Bone marrow (tissue), 2 donors: Measurements from ENCODE around the gene GREB1.

Experiments
- DNase-seq, 2 donors: peaks; one replicate each; lab custom pipeline; 2025; lab: John Stamatoyannopoulos, UW

The GREB1 gene

GRCh38 chr2:11562011-11562410 is 28.2 kb downstream of the GREB1 start:
- no peak for DNase-seq

DNA sequence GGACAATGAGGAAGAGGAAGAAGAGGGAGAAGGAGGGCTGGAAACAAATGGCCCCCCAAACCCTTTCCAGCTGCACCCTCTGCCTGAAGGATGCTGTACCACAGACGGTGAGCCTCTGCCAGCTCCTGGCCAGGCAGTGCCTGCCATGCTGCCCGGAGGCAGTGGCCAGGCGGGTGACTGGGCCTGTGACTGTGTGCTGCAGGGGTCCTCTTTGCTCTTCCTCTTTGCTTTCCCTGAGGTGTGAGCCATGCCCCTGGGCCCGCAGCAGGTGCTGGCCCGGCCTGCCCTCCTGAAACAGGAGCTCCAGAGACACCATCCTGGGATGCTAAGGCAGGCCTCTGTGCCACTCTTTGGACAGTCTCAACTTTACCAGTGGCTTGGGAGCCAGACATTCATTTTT is 28.6 kb downstream of the GREB1 start:
- DNase-seq: no peak

GRCh38 chr2:11563784-11564666 is 30.2 kb downstream of the GREB1 start:
- DNase-seq: no peak

DNA sequence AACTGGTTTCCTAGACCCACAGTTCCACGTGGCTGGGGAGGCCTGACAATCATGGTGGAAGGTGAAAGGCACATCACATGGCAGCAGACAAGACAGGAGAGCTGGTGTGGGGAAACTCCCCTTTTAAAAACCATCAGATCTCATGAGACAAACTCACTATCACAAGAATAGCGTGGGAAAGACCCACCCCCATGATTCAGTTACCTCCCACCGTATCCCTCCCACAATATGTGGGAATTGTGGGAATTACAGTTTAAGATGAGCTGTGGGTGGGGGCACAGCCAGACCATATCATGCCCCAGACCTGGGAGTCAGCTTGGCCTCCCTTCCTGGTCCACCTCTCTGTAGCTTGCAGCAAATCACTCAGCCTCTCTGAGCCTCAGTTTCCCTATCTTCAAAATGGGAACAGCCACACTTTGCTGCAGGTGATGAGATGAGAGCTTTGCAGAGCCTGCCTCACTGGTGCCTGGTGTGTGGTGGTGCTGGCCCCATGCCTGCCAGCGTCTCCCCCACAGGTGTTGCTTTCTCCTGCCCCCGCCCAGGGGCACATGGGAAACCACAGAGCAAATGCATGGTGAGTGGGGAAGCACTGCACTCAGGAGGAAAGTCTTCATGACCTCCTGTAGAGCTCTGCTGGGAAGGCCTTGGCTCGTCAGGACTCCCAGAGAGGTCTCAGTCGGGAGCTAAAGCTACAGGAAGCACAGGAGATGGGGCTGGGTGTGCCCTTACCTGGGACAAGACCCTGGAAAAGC is 31.1 kb downstream of the GREB1 start:
- DNase-seq: no peak

DNA sequence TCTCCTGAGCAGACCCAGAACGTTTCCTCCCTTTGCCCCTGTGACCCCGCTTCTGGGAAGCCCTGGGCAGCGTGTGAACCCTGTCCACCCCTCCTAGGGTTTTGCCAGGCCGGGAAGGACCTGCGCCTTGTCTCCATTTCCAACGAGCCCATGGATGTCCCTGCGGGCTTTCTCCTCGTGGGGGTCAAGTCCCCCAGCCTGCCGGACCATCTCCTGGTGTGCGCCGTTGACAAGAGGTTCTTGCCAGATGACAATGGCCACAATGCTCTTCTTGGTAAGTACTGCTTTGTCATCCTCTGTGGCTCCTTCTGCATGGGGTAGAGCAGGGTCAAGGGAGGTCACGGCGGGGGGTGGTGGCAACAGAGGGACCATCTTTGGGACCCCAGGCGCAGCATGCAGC is 32.5 kb downstream of the GREB1 start:
- no peak for DNase-seq

DNA sequence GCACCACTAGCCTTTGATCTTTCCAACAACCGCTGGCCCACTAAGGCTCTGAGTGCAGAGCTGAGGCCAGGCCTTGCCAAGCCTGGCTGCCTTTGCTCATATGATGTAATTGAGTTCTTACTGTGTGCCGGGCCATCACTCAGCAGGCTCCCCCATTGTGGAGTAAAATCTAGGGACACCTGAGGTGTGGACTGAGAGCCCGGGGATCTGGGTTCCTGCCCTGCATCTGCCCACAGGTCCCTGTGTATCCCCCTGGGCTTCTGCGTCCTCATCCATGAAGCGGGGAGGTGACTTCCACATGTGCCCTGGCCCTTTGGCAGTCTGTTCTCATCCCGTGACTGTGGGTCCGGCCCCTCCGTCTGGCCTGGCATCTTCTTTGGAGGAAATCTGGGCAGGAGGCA is 33.8 kb downstream of the GREB1 start:
- no peak for DNase-seq

- DNase-seq: no peak
Observed at GRCh38 chr2:11568436-11568835, 34.6 kb downstream of the GREB1 start.

- no peak for DNase-seq
Observed at GRCh38 chr2:11569636-11570035, 35.8 kb downstream of the GREB1 start.

- no peak for DNase-seq
Observed at GRCh38 chr2:11571170-11571569, 37.3 kb downstream of the GREB1 start.

- no peak for DNase-seq
Observed at GRCh38 chr2:11572996-11573395, 39.2 kb downstream of the GREB1 start.

DNA sequence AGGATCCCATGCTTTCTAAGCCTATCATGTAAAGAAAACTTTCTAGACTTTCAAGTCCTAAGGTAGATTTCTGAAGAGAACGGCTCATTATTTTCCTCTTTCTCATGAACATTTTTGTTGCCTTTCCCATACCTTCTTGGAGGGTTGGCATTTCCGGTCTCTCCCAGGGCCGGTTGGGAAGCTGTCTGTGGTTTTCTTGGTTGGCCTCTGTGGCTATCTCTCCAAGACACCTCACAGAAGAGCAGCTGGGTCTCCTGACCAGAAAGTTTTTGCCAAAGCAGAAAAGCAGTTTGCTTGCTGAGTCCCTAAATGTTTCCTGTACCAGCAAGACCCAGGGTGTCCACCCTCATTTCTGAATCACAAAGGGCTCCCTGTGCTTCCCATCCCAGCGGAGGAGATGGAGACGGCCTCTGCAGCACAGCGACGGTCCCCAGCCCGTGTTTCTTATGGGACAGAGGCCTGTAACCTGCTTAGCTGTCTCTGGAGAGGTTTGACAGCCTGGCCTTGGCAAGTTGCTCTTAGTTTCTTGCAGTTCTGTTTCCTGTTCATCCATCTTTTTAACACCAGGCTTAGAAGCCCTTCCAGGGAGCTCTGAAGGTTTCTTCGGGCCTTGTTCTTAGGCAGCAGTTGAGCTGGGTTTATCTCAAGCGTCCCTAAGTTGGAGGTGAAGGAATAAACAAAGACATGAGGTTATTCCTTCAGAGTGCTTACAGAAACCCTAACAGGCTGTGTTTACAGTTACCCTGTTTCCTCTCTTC is 39.8 kb downstream of the GREB1 start:
- no peak for DNase-seq

DNA sequence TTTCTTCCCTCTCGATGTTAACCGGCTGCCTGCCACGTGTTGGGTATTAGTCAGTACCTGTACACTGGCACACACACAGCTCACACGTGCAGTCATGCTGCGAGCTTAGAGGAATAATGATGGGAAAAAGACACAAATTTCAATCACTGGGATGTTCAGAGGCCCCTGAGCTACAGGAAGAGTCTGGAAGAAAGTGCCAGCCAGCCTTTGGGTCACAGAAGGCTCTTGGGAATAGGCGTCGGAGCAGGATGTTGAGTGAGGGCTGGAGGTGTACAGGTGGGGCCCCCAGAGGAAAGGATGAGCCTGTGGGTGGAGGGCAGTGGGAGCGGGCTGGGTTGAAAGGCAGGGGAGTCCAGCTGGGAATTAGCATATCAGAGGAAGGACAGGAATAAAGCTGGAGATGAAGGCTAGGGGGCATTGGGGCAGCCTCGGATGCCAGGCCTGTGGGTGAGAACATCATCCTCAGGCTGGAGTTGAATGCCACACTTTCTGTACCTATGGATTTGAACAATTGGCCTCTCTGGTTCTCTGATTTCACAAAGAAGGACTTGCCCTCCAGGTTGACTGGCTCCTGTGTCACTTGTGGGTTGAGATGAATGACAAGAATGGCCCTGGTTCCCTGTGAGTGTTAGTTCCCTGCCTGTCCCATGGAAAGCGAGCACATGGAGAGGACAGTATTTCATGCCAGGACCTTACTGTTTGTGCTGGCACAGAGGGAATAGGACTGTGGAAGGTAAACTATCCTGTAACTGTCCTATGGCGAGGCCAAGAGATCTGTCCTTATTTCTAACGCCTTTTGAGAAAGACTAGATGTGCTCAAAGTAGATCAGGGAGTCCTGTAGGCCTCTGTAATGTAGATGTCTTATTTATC is 40.6 kb downstream of the GREB1 start:
- no peak for DNase-seq

GRCh38 chr2:11576398-11576797 is 42.6 kb downstream of the GREB1 start:
- no peak for DNase-seq

- no peak for DNase-seq
Observed at GRCh38 chr2:11577101-11577883, 43.4 kb downstream of the GREB1 start.

GRCh38 chr2:11578081-11578948 is 44.5 kb downstream of the GREB1 start:
- no peak for DNase-seq

GRCh38 chr2:11578986-11579774 is 45.3 kb downstream of the GREB1 start:
- no peak for DNase-seq

DNA sequence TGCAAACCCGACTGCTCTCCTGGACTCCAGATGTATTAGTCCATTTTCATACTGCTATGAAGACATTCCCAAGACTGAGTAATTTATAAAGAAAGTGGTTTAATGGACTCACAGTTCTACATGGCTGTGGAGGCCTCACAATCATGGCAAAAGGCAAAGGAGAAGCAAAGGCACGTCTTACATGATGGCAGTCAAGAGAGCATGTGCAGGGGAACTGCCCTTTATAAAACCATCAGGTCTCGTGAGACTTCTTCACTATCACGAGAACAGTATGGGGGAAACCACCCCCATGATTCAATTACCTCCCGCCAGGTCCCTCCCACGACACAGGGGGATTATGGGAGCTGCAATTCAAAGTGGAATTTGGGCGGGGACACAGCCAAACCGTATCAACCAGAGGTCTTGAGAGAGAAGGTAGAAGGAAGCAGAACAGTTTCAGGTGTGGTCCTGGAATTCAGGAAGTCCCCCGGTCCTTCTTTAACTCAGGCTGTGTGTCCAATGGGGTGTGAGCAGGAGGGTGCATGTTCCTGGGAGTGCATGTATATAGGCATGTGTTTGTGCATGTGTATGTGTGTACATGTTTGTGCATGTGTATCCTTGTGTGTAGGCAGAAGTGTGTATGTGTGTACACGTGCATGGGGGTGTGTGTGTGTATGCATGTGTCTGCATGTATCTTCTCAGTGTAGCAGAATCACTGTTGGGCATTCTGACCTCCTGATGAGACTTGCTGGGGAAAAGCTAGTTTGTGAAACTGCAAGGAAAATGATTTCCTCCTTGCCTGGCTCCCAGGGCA is 46.2 kb downstream of the GREB1 start:
- no peak for DNase-seq

DNA sequence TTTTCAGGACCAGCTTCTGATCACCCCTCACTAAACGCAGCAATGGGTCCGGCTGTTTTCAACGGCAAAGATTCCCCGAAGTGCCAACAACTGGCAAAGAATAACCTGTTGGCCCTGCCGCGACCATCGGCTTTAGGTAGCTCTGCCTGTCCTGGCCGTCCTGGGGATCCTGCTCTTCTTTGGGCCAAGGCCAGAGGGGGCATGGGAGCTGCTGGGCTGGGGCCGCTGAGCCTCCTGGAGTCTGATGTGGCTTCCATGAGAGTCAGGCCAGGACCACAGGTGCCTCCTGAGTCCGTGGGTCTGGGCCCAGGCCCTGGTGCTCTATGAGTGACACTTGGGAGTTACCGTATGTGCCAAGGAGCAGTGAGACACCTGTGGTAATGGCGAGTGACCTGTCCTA is 46.9 kb downstream of the GREB1 start:
- DNase-seq: no peak
